CD4-positive, CD25-positive, alpha-beta regulatory T cell (primary cell): ENCODE measurements around the gene BAHCC1. TPM values are rescaled to one million over a fixed set of nuclear protein-coding genes. Genes with fewer than 3 reads are reported as not detected.
A peak's percentile ranks its signal among the peaks of the same experiment; 100 is the strongest.

Source experiments
- ATAC-seq, 2 donors: fragments of 150-1000 bp; cut with Tn5 transposase; one replicate each; pipeline ENCODE4 v1.10.0; 2021; ENCODE audit warnings: low read depth in 2 of 2, moderate number of reproducible peaks in 2 of 2, moderate library complexity in 1 of 2
- DNase-seq, 3 donors: peaks; one replicate each; pipeline versions ENCODE4 v3.0.0 to v3.0.0-alpha.2; 2012 to 2022; ENCODE audit warnings: mixed read lengths in 1 of 3
- H3K27ac ChIP-seq: one replicate; pipeline ENCODE4 v1.7.0; 2013; ENCODE audit warnings: mild to moderate bottlenecking, low read length; ENCODE audit not compliant: insufficient read depth, poor library complexity, severe bottlenecking
- H3K27me3 ChIP-seq: one replicate; pipeline ENCODE4 v1.7.0; 2013; ENCODE audit warnings: low read length; ENCODE audit not compliant: control insufficient read depth, insufficient read depth
- H3K36me3 ChIP-seq: one replicate; pipeline ENCODE4 v1.7.0; 2013; ENCODE audit warnings: mild to moderate bottlenecking, low read length, moderate library complexity; ENCODE audit not compliant: control insufficient read depth, insufficient read depth
- H3K4me1 ChIP-seq: 2 replicates; pipeline ENCODE4 v1.7.0; 2013; ENCODE audit warnings: mild to moderate bottlenecking, low read length; ENCODE audit not compliant: insufficient read depth, control insufficient read depth, poor library complexity, severe bottlenecking
- H3K4me3 ChIP-seq: one replicate; pipeline ENCODE4 v1.7.0; 2013; ENCODE audit warnings: low read depth, mild to moderate bottlenecking, low read length, moderate library complexity
- H3K9me3 ChIP-seq, 2 experiments: 1 replicate in 1 of 2; 2 replicates in 1 of 2; pipeline ENCODE4 v1.7.0; 2013; ENCODE audit warnings: low read length in 2 of 2, mild to moderate bottlenecking in 1 of 2, moderate library complexity in 1 of 2; ENCODE audit not compliant: control insufficient read depth in 2 of 2
- H3K27ac Mint-ChIP-seq, 3 donors: one replicate each; pipeline ENCODE4 v1.8.0; 2020 to 2022; ENCODE audit warnings: mild to moderate bottlenecking in 3 of 3, mixed read lengths in 3 of 3, moderate library complexity in 2 of 3
- H3K27me3 Mint-ChIP-seq: one replicate; pipeline ENCODE4 v1.8.0; 2022; ENCODE audit warnings: mild to moderate bottlenecking, mixed read lengths
- H3K36me3 Mint-ChIP-seq: one replicate; pipeline ENCODE4 v1.8.0; 2020; ENCODE audit warnings: mixed read lengths
- H3K4me1 Mint-ChIP-seq, 4 donors: one replicate each; pipeline ENCODE4 v1.8.0; 2020 to 2022; ENCODE audit warnings: mixed read lengths in 4 of 4, mild to moderate bottlenecking in 1 of 4
- H3K4me3 Mint-ChIP-seq, 4 donors: one replicate each; pipeline ENCODE4 v1.8.0; 2020 to 2022; ENCODE audit warnings: mild to moderate bottlenecking in 4 of 4, mixed read lengths in 4 of 4, moderate library complexity in 3 of 4
- H3K9me3 Mint-ChIP-seq, 7 donors: one replicate each; pipeline ENCODE4 v1.8.0; 2020 to 2022; ENCODE audit warnings: mixed read lengths in 7 of 7, mild to moderate bottlenecking in 3 of 7, moderate library complexity in 2 of 7
- polyA plus RNA-seq, 4 donors: library from polyadenylated mRNA; unstranded; fragments of 300-500 nt; fragmentation: Illumina TruSeq; gene quantifications; one replicate each; pipeline ENCODE4 v1.2.3, GENCODE V29; 2021
- total RNA-seq: library from RNA; stranded (reverse); gene quantifications from one replicate; pipeline ENCODE4 v1.2.3, GENCODE V29; 2022

BAHCC1 gene
- total and polyA plus RNA-seq, 5 donors from 2014 or later, result 0.54 TPM; not detected in 4

GRCh38 chr17:81478119-81478518 lies 82.9 kb downstream of the BAHCC1 start:
- no peak overlapping the region for H3K27ac Mint-ChIP-seq
- no peak overlapping the region for H3K27ac ChIP-seq
- peaks cover 4% of the 10 kb centered on the region for H3K27me3 ChIP-seq
- H3K36me3 ChIP-seq, result no peaks in the 10 kb centered on the region
- peaks cover 0 to 2% (median 0%) of the 10 kb centered on the region in 7 donors for H3K9me3 Mint-ChIP-seq
- no peaks in the 10 kb centered on the region for H3K9me3 ChIP-seq
- H3K4me1 ChIP-seq, result peaks cover 10% of the 10 kb centered on the region
- H3K36me3 Mint-ChIP-seq, result no peaks in the 10 kb centered on the region
- DNase-seq, result no peak
- H3K4me3 Mint-ChIP-seq, result peak overlapping the region in 1 of 4 donors; percentile 84
- peaks cover 0 to 18% (median 6%) of the 10 kb centered on the region in 4 donors for H3K4me1 Mint-ChIP-seq
- H3K27me3 Mint-ChIP-seq, result peaks cover 25% of the 10 kb centered on the region
- ATAC-seq, result no peak
- no peak overlapping the region for H3K4me3 ChIP-seq

- no peak overlapping the region for H3K27ac Mint-ChIP-seq
- Histone ChIP-seq H3K27me3 (peaks cover 4% of the 10 kb centered on the region), H3K4me3 (no peak overlapping the region), H3K27ac (no peak overlapping the region), H3K9me3 (no peaks in the 10 kb centered on the region), H3K4me1 (peaks cover 21% of the 10 kb centered on the region), H3K36me3 (no peaks in the 10 kb centered on the region)
- H3K4me3 Mint-ChIP-seq, result no peak overlapping the region
- H3K9me3 Mint-ChIP-seq, result peaks cover 0 to 2% (median 0%) of the 10 kb centered on the region in 7 donors
- no peak for ATAC-seq
- H3K36me3 Mint-ChIP-seq, result no peaks in the 10 kb centered on the region
- H3K4me1 Mint-ChIP-seq, result peaks cover 0 to 18% (median 6%) of the 10 kb centered on the region in 4 donors
- DNase-seq, result no peak
- H3K27me3 Mint-ChIP-seq, result peaks cover 27% of the 10 kb centered on the region
Measured at GRCh38 chr17:81479175-81480071, 84.2 kb downstream of the BAHCC1 start.

DNA sequence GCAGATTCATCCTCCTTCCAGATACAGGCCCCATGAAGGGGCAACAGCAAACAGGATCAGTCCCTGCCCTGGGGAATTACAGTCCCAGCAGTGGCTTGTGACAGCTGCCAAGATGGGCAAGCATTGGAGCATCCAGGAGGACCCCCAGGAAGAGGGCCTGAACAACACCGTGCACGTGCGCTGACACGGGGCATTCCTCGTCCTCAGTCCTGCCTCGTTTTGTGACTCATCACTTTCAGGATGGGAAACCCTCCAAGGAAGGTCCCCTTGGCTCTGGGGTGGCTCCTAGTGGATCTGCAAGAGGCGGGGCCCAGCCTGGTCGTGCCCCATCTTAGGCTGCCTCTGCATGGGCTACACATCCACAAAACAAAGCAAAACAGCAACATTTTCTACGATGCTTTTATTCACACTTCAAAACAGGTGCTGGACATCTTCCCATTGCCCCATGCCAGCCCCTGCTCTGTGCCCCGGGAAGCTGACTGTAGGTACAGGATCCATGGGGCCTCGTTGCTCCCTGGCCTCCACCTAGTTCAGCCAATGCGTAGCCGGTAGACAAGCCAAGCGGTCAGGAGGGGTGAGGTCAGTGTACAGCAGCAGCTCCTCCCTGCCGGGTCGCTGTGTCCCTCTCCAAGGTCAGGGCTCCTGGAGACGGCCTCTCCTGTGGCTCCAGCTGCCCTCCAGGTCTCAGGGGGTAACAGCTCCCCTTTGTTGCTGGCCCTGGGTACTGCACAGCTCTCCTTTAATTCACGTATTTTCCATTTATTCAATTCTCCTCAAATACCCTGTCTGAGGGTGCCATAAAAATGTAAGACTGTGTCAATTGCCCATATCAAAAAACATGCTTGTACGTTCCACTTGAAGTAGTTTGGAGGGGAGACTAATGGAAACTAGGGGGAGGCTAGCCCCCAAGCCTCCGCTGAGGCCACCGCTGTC lies 85.1 kb downstream of the BAHCC1 start:
- Histone ChIP-seq H3K27ac (no peak overlapping the region), H3K4me3 (no peak overlapping the region), H3K4me1 (peaks cover 26% of the 10 kb centered on the region), H3K36me3 (no peaks in the 10 kb centered on the region), H3K27me3 (peaks cover 4% of the 10 kb centered on the region), H3K9me3 (no peaks in the 10 kb centered on the region)
- Mint-ChIP-seq H3K27ac (no peak overlapping the region), H3K27me3 (peaks cover 27% of the 10 kb centered on the region), H3K4me3 (peak overlapping the region in 3 of 4 donors; percentile 13 to 26 (median 21)), H3K9me3 (peaks cover 0 to 2% (median 0%) of the 10 kb centered on the region in 7 donors), H3K36me3 (no peaks in the 10 kb centered on the region), H3K4me1 (peaks cover 0 to 18% (median 6%) of the 10 kb centered on the region in 4 donors)
- ATAC-seq (no peak), DNase-seq (no peak)

GRCh38 chr17:81481073-81481799 lies 86.0 kb downstream of the BAHCC1 start:
- no peak overlapping the region for H3K4me3 ChIP-seq
- ATAC-seq, result peak; percentile 23 to 25

GRCh38 chr17:81481815-81482505 lies 86.7 kb downstream of the BAHCC1 start:
- no peak for DNase-seq
- ATAC-seq, result no peak
- Histone ChIP-seq H3K27ac (no peak overlapping the region), H3K9me3 (no peaks in the 10 kb centered on the region), H3K4me1 (peaks cover 26% of the 10 kb centered on the region), H3K36me3 (no peaks in the 10 kb centered on the region), H3K27me3 (peaks cover 4% of the 10 kb centered on the region), H3K4me3 (no peak overlapping the region)
- Mint-ChIP-seq H3K27ac (peak overlapping the region in 1 of 3 donors; percentile 71), H3K4me1 (peaks cover 0 to 18% (median 6%) of the 10 kb centered on the region in 4 donors), H3K4me3 (peak overlapping the region; percentile 4 to 78 (median 72)), H3K9me3 (no peaks in the 10 kb centered on the region), H3K27me3 (peaks cover 26% of the 10 kb centered on the region), H3K36me3 (no peaks in the 10 kb centered on the region)

More at GRCh38 chr17:81481073-81481799, 86.0 kb downstream of the BAHCC1 start:
- Mint-ChIP-seq H3K27me3 (peaks cover 27% of the 10 kb centered on the region), H3K4me3 (peak overlapping the region; percentile 21 to 78 (median 72)), H3K9me3 (no peaks in the 10 kb centered on the region), H3K36me3 (no peaks in the 10 kb centered on the region), H3K27ac (no peak overlapping the region), H3K4me1 (peaks cover 0 to 18% (median 6%) of the 10 kb centered on the region in 4 donors)
- H3K9me3 ChIP-seq, result no peaks in the 10 kb centered on the region
- DNase-seq, result peak; percentile 49 to 67 (median 51)
- H3K27ac ChIP-seq, result no peak overlapping the region
- peaks cover 26% of the 10 kb centered on the region for H3K4me1 ChIP-seq
- H3K36me3 ChIP-seq, result no peaks in the 10 kb centered on the region
- H3K27me3 ChIP-seq, result peaks cover 4% of the 10 kb centered on the region

GRCh38 chr17:81482673-81483072 lies 87.4 kb downstream of the BAHCC1 start:
- Histone ChIP-seq H3K4me1 (peaks cover 30% of the 10 kb centered on the region), H3K9me3 (no peaks in the 10 kb centered on the region), H3K4me3 (no peak overlapping the region), H3K27ac (no peak overlapping the region), H3K36me3 (no peaks in the 10 kb centered on the region), H3K27me3 (peaks cover 4% of the 10 kb centered on the region)
- H3K27me3 Mint-ChIP-seq, result peaks cover 23% of the 10 kb centered on the region
- no peak overlapping the region for H3K27ac Mint-ChIP-seq
- H3K36me3 Mint-ChIP-seq, result no peaks in the 10 kb centered on the region
- H3K4me3 Mint-ChIP-seq, result peak overlapping the region in 3 of 4 donors; percentile 54 to 81 (median 58)
- no peak for ATAC-seq
- peaks cover 0 to 18% (median 6%) of the 10 kb centered on the region in 4 donors for H3K4me1 Mint-ChIP-seq
- H3K9me3 Mint-ChIP-seq, result no peaks in the 10 kb centered on the region
- no peak for DNase-seq
